Heart left ventricle (tissue), 16 donors: Measurements from ENCODE around the gene SKIC8. TPM values are rescaled to one million over a fixed set of nuclear protein-coding genes. Genes with fewer than 3 reads are reported as not detected.

ENCODE experiments used
- ATAC-seq, 4 donors: fragments of 200-7000 bp; cut with Tn5 transposase; one replicate each; pipeline ENCODE4 v1.9.1; 2020 to 2022; ENCODE audit warnings: moderate library complexity in 4 of 4, mild to moderate bottlenecking in 3 of 4, moderate number of reproducible peaks in 1 of 4
- DNase-seq, 5 donors: peaks; one replicate each; pipeline ENCODE4 v3.0.0-alpha.2; 2020
- H3K27ac ChIP-seq, 12 donors: fragments of 200-600 bp; sonication (generic) in 4 of 12; one replicate each; pipeline versions ENCODE4 v1.5.0 to v1.8.0; 2016 to 2022; ENCODE audit warnings: mild to moderate bottlenecking in 2 of 12
- H3K27me3 ChIP-seq, 9 donors: fragments of 200-600 bp; sonication (generic) in 2 of 9; one replicate each; pipeline versions ENCODE4 v1.5.1 to v1.8.0; 2016 to 2022; ENCODE audit warnings: mild to moderate bottlenecking in 3 of 9
- H3K36me3 ChIP-seq, 9 donors: fragments of 200-600 bp; sonication (generic) in 2 of 9; one replicate each; pipeline versions ENCODE4 v1.5.0 to v1.8.0; 2018 to 2022; ENCODE audit warnings: mild to moderate bottlenecking in 2 of 9
- H3K4me1 ChIP-seq, 12 donors: fragments of 200-600 bp; sonication (generic) in 4 of 12; one replicate each; pipeline versions ENCODE4 v1.5.0 to v1.8.0; 2016 to 2022; ENCODE audit warnings: mild to moderate bottlenecking in 3 of 12
- H3K4me3 ChIP-seq, 12 donors: fragments of 200-600 bp; sonication (generic) in 4 of 12; one replicate each; pipeline versions ENCODE4 v1.5.0 to v1.8.0; 2017 to 2022; ENCODE audit warnings: mild to moderate bottlenecking in 9 of 12, moderate library complexity in 4 of 12
- H3K9me3 ChIP-seq, 12 donors: fragments of 200-600 bp; sonication (generic) in 4 of 12; one replicate each; pipeline versions ENCODE4 v1.5.0 to v1.8.0; 2016 to 2022; ENCODE audit warnings: mild to moderate bottlenecking in 1 of 12
- POLR2A ChIP-seq, 2 donors: fragments of 450-650 bp; IDR thresholded peaks; one replicate each; pipeline ENCODE4 v1.6.1; 2017; ENCODE audit warnings: antibody characterized with exemption in 2 of 2, mild to moderate bottlenecking in 2 of 2, moderate library complexity in 2 of 2
- WGBS, 4 donors: extraction: QIAGEN DNeasy Blood & Tissue Kit in 2 of 4; methylation state at CpG; one replicate each; pipeline versions ENCODE4 v1.1.5 to v1.1.7; 2013 to 2018; 5-methylcytosine and 5-hydroxymethylcytosine counted together
- intact Hi-C, 10 donors: fragments of 100-400 bp; cut with DNase I; formaldehyde crosslinking; loops; one replicate each; pipeline versions ENCODE4 v1.11.1 to v1.14.2; 2022
- polyA plus RNA-seq, 2 donors: library from polyadenylated mRNA; stranded (reverse); fragments of 200-250 nt; gene quantifications; one replicate each; pipeline ENCODE4 v1.2.3, GENCODE V29; 2013
- total RNA-seq, 9 donors: library from RNA; depleted of rRNA in 2 of 9; stranded (reverse); fragments of >200 nt in 2 of 9; fragmentation: NEBNext Ultra II Directional in 3 of 9; extraction: Animal tissue kit (Norgen Biotek cat#: 25700) in 3 of 9; gene quantifications; one replicate each; pipeline versions ENCODE4 v1.1.0 to v1.2.4, GENCODE V29; 2016 to 2023
- TF ChIP-seq, protein P1 (sequence below), 12 donors: fragments of 200-600 bp; sonication (generic) in 4 of 12; IDR thresholded peaks; one replicate each; pipeline versions ENCODE4 v1.5.0 to v1.8.0; 2018 to 2022; ENCODE audit warnings: antibody characterized with exemption in 12 of 12, mild to moderate bottlenecking in 5 of 12
- donor health status: ischemic (EF 13 %, LVEDD 7.1; RV severe dilation, severe dysfunction).
- donor health status: healthy with polysubstance abuse.
- donor health status: DM: no; HTN: yes; CAD: no.
- donor health status: DM: no; HTN: no; CAD: no.
- donor health status: ischemic (EF 25% LVEDD 6.9; RV normal size, moderate dysfunction).
- donor health status: ischemic (EF 25% LVEDD 5.7; RV mildly dilated, moderate dysfunction).
- donor health status: healthy.
- donor health status: DM: yes; HTN: yes; CAD: no.
- donor health status: ischemic (EF 35%, LVEDD 5.7; RV mildly dilated, moderate dysfunction).
- donor health status: nonischemic (EF 11% LVEDD 7.7; RV severe dilation, severe dysfunction).
- donor health status: DM: yes; HTN: yes; CAD: no.
- donor health status: PGD.
- donor health status: ischemic (EF 29% LVEDD 5.4; RV normal size, mild dysfunction).
- donor health status: nonischemic (EF 23%, LVEDD 6.1; RV moderate dilation, normal function).

The SKIC8 gene
- total and polyA plus RNA-seq, 11 donors: 20.8 to 50.2 (median 28.2) TPM

DNA sequence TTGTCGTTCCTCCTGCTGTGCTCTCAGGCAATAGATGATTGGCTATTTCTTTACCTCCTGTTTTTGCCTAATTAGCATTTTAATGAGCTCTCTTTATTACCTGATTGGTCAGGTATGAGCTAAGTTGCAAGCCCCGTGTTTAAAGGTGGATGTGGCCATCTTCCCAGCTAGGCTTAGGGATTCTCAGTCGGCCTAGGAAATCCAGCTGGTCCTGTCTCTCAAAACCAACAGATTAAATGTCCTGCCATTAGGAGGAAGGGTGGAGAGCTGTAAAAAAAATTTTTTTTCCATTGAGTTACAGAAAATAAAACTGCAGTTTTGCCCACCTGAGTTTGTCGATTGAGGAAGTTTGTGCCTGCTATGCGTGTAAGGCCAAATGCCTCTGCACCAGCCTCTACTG lies 59.6 kb downstream of the SKIC8 start:
- no peak for DNase-seq
- TF ChIP-seq POLR2A (IDR thresholded peaks at IDR 0.05): no peak
- TF ChIP-seq, protein P1, sequence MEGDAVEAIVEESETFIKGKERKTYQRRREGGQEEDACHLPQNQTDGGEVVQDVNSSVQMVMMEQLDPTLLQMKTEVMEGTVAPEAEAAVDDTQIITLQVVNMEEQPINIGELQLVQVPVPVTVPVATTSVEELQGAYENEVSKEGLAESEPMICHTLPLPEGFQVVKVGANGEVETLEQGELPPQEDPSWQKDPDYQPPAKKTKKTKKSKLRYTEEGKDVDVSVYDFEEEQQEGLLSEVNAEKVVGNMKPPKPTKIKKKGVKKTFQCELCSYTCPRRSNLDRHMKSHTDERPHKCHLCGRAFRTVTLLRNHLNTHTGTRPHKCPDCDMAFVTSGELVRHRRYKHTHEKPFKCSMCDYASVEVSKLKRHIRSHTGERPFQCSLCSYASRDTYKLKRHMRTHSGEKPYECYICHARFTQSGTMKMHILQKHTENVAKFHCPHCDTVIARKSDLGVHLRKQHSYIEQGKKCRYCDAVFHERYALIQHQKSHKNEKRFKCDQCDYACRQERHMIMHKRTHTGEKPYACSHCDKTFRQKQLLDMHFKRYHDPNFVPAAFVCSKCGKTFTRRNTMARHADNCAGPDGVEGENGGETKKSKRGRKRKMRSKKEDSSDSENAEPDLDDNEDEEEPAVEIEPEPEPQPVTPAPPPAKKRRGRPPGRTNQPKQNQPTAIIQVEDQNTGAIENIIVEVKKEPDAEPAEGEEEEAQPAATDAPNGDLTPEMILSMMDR (IDR thresholded peaks at IDR 0.05): no peak
- WGBS, 4 donors: 85 to 94% (median 92%) methylated on average over 5 of the region's 5 CpGs
- Histone ChIP-seq H3K36me3 (no peaks in the 10 kb centered on the region), H3K27ac (no peak overlapping the region), H3K9me3 (no peaks in the 10 kb centered on the region), H3K27me3 (no peaks in the 10 kb centered on the region), H3K4me1 (peaks cover 0 to 14% (median 3%) of the 10 kb centered on the region in 12 donors), H3K4me3 (no peak overlapping the region)
- ATAC-seq: no peak
- intact Hi-C loops: loop anchor here (2.0 to 5.0 kb wide), 10 partner anchors 39 to 283 kb away; partner anchors contain the start of gene CIB2 (in 8 of the 10)

DNA sequence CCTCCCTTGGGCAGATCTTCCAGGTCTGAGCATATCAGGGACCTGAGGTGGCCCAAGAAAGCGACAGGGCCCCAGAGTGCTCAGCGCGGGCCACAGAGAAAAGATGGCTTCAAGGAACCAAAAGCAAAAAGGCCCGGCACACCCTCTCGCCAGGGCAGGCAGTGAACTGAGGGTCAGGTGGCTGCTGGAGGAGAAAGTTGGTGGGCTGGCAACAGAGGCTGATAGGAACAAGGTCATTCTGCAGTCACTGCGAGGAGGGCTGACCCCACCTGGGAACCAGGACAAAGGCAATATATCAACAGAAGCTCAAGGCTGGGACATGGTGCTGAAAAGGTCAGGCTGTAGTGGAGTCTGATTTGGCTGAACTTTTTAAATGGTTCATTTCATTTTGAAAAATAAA lies 62.3 kb downstream of the SKIC8 start:
- ATAC-seq: no peak
- no peaks in the 10 kb centered on the region for H3K36me3 ChIP-seq
- no peak overlapping the region for H3K27ac ChIP-seq
- H3K27me3 ChIP-seq: no peaks in the 10 kb centered on the region
- no peaks in the 10 kb centered on the region for H3K9me3 ChIP-seq
- peaks cover 0 to 6% (median 0%) of the 10 kb centered on the region in 12 donors for H3K4me1 ChIP-seq
- 67 to 87% (median 77%) methylated on average over 6 of the region's 6 CpGs for WGBS, 4 donors
- intact Hi-C loops: loop anchor here in 3 of 10 donors (5.0 kb wide), 3 partner anchors 40 to 275 kb away; no protein-coding TSS in a partner anchor
- H3K4me3 ChIP-seq: no peak overlapping the region
- no peak for DNase-seq
- TF ChIP-seq POLR2A (IDR thresholded peaks at IDR 0.05): no peak
- TF ChIP-seq, protein P1 (IDR thresholded peaks at IDR 0.05): no peak

DNA sequence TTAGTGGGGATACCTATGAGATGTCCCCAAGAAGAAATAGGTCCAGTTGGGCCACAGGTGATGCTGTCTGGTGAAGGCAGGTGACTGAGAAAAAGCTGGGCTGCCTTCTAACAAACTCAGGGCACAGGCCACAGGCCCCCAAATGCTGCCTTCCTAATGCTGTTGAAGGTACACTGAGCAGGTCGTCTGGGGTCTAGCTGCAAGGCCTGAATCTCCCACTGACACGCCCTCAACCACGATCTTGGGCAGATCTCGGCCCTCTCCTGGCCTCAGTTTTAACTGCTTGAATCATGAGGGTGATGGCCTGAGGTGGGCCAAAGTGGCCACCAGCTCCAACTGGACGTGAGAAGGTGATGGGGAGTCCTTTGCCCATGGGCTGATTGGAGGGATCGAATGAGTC lies 62.9 kb downstream of the SKIC8 start:
- DNase-seq (no peak), ATAC-seq (no peak)
- no peak overlapping the region for H3K27ac ChIP-seq
- H3K4me3 ChIP-seq: no peak overlapping the region
- H3K36me3 ChIP-seq: no peaks in the 10 kb centered on the region
- WGBS, 4 donors: 82 to 91% (median 87%) methylated on average over 6 of the region's 6 CpGs
- TF ChIP-seq, protein P1 (IDR thresholded peaks at IDR 0.05): no peak
- TF ChIP-seq POLR2A (IDR thresholded peaks at IDR 0.05): no peak
- no peaks in the 10 kb centered on the region for H3K9me3 ChIP-seq
- no peaks in the 10 kb centered on the region for H3K27me3 ChIP-seq
- intact Hi-C loops: loop anchor here in 3 of 10 donors (5.0 kb wide), 3 partner anchors 39 to 274 kb away; no protein-coding TSS in a partner anchor
- H3K4me1 ChIP-seq: peaks cover 0 to 6% (median 0%) of the 10 kb centered on the region in 12 donors

DNA sequence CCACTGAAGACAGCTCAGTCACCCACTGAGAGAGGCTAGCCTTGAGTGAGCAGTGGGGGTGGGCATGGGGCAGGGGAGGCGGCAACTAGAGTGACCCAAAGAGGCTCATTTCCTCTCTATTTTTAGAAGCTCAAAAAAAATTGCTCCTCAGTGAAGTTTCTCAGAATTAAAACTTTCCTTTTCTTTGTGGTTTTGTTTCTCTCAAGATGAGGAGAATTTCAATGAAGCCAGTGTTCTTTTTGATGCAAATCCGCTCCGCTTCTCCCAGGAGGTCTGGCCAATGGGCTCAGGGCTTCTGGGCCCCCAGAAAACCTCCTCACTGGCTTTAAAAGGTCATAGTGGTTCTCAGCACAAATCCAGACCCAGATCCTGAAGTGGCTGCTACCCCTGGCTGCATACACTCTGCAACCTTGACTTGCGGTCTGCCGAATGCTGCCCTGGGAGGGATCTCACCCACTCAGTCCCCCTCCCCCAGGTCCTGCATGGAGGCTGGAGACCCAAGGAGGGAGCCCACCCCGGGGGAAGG lies 64.8 kb downstream of the SKIC8 start, which contains the start of gene ACSBG1:
TSS of gene ACSBG1 (minus strand) at position 51 of the 526 bp plus-strand sequence. CDS start 64 bp downstream, outside the sequence.
- 55 to 75% (median 73%) methylated on average over 4 to 6 of the region's 6 CpGs for WGBS, 4 donors
- no peaks in the 10 kb centered on the region for H3K4me1 ChIP-seq
- H3K4me3 ChIP-seq: no peak within 1 kb of the TSS
- H3K36me3 ChIP-seq: no peaks in the 10 kb centered on the region
- H3K9me3 ChIP-seq: no peaks in the 10 kb centered on the region
- intact Hi-C loops: loop anchor here in 5 of 10 donors (5.0 kb wide), 4 partner anchors 37 to 272 kb away; no protein-coding TSS in a partner anchor
- no peak for DNase-seq
- H3K27me3 ChIP-seq: no peaks in the 10 kb centered on the region
- H3K27ac ChIP-seq: no peak within 1 kb of the TSS
- no peak for ATAC-seq
- TF ChIP-seq, protein P1 (IDR thresholded peaks at IDR 0.05): no peak
- TF ChIP-seq POLR2A (IDR thresholded peaks at IDR 0.05): no peak
